ENCODE data around the gene AP3S2.
"Not testable (repeated sequence)": the region's sequence is repeated elsewhere in the genome, so short reads cannot be mapped to it uniquely, and the experiment has no call there.

The AP3S2 gene

GRCh38 chr15:89893696-89894447 is at the start of gene AP3S2:
AP3S2 (minus strand) TSS chr15:89893994; CDS start chr15:89893949, 45 bp downstream.
- peak; percentile 94 for DNase-seq

GRCh38 chr15:89939910-89940309 is 46.1 kb upstream of the AP3S2 start:
- DNase-seq, result no peak

- DNase-seq, result not testable (repeated sequence)
These were observed 45.6 kb upstream of the AP3S2 start for GRCh38 chr15:89939377-89939776.

- DNase-seq, result no peak
These were observed 43.9 kb upstream of the AP3S2 start for GRCh38 chr15:89937365-89938350.

- DNase-seq, result no peak
These were observed 43.0 kb upstream of the AP3S2 start for GRCh38 chr15:89936786-89937265.

GRCh38 chr15:89936051-89936785 is 42.4 kb upstream of the AP3S2 start:
- DNase-seq, result no peak

GRCh38 chr15:89932880-89933279 is 39.1 kb upstream of the AP3S2 start:
- DNase-seq, result no peak

GRCh38 chr15:89928421-89928820 is 34.6 kb upstream of the AP3S2 start:
- no peak for DNase-seq

- DNase-seq, result no peak
These were observed 32.4 kb upstream of the AP3S2 start for GRCh38 chr15:89926158-89926557.

GRCh38 chr15:89917442-89918101 is 23.8 kb upstream of the AP3S2 start:
- DNase-seq, result no peak

GRCh38 chr15:89916660-89917059 is 22.9 kb upstream of the AP3S2 start:
- no peak for DNase-seq

- peak; percentile 30 for DNase-seq
These were observed 19.0 kb upstream of the AP3S2 start, which contains the start of gene ARPIN for GRCh38 chr15:89912674-89913396. ARPIN (minus strand) TSS chr15:89912952; CDS start chr15:89912835, 117 bp downstream.

- no peak for DNase-seq
These were observed 18.4 kb upstream of the AP3S2 start for GRCh38 chr15:89912145-89912673.

GRCh38 chr15:89910891-89911626 is 17.3 kb upstream of the AP3S2 start:
- DNase-seq, result no peak

GRCh38 chr15:89909611-89910010 is 15.8 kb upstream of the AP3S2 start:
- no peak for DNase-seq

GRCh38 chr15:89908226-89908625 is 14.4 kb upstream of the AP3S2 start:
- no peak for DNase-seq

- DNase-seq, result no peak
These were observed 13.5 kb upstream of the AP3S2 start for GRCh38 chr15:89907289-89907688.

- no peak for DNase-seq
These were observed 12.1 kb upstream of the AP3S2 start for GRCh38 chr15:89905846-89906378.

- DNase-seq, result no peak
These were observed 10.7 kb upstream of the AP3S2 start for GRCh38 chr15:89904519-89904918.

GRCh38 chr15:89903858-89904130 is 10.0 kb upstream of the AP3S2 start:
- no peak for DNase-seq

Measured in NCI-H774 (cell line).